ENCODE data around the gene NPAS3. TPM values are rescaled to one million over a fixed set of nuclear protein-coding genes. Genes with fewer than 3 reads are reported as not detected.

NPAS3 gene
- total and polyA plus RNA-seq, 10 donors: 0.13 to 9.5 (median 2.9) TPM

GRCh38 chr14:33471776-33472175 is 533.1 kb downstream of the NPAS3 start:
- H3K27ac ChIP-seq: no peak overlapping the region
- no peaks in the 10 kb centered on the region for H3K9me3 ChIP-seq
- H3K4me3 ChIP-seq: no peak overlapping the region
- H3K36me3 ChIP-seq: no peaks in the 10 kb centered on the region
- H3K27me3 ChIP-seq (replicated peaks in 1 of 7): no peaks in the 10 kb centered on the region
- no peak for TF ChIP-seq CTCF (IDR thresholded peaks at IDR 0.05 in 8 of 11, conservative IDR thresholded peaks at IDR 0.05 in 3 of 11)
- TF ChIP-seq POLR2A (IDR thresholded peaks at IDR 0.05): no peak
- TF ChIP-seq POLR2AphosphoS5 (IDR thresholded peaks at IDR 0.05): no peak
- WGBS, 5 donors: 91 to 99% (median 95%) methylated on average over 6 of the region's 6 CpGs
- intact Hi-C loops (cut with DNase I; ENCODE audit: low total_unique reads): no loop called here
- no peak for DNase-seq
- H3K4me1 ChIP-seq: no peaks in the 10 kb centered on the region

- H3K27me3 ChIP-seq (replicated peaks in 1 of 7): no peaks in the 10 kb centered on the region
- H3K4me3 ChIP-seq: no peak overlapping the region
- TF ChIP-seq POLR2AphosphoS5 (IDR thresholded peaks at IDR 0.05): no peak
- peak in 5 of 11 experiments; percentile 8 to 20 (median 17) for TF ChIP-seq CTCF (IDR thresholded peaks at IDR 0.05 in 8 of 11, conservative IDR thresholded peaks at IDR 0.05 in 3 of 11)
- intact Hi-C loops (cut with DNase I; ENCODE audit: low total_unique reads): no loop called here
- DNase-seq: no peak
- H3K27ac ChIP-seq: no peak overlapping the region
- WGBS, 5 donors: 43 to 55% (median 47%) methylated on average over 4 of the region's 4 CpGs
- no peaks in the 10 kb centered on the region for H3K36me3 ChIP-seq
- no peaks in the 10 kb centered on the region for H3K9me3 ChIP-seq
- H3K4me1 ChIP-seq: no peaks in the 10 kb centered on the region
Measured at GRCh38 chr14:33475623-33476022, 536.9 kb downstream of the NPAS3 start.

- WGBS, 5 donors: 74 to 88% (median 81%) methylated on average over 3 of the region's 3 CpGs
- no peak for DNase-seq
- no peaks in the 10 kb centered on the region for H3K36me3 ChIP-seq
- intact Hi-C loops (cut with DNase I; ENCODE audit: low total_unique reads): no loop called here
- no peaks in the 10 kb centered on the region for H3K27me3 ChIP-seq (replicated peaks in 1 of 7)
- no peaks in the 10 kb centered on the region for H3K4me1 ChIP-seq
- TF ChIP-seq POLR2A (IDR thresholded peaks at IDR 0.05) (no peak), CTCF (IDR thresholded peaks at IDR 0.05 in 8 of 11, conservative IDR thresholded peaks at IDR 0.05 in 3 of 11) (no peak), POLR2AphosphoS5 (IDR thresholded peaks at IDR 0.05) (no peak)
- H3K4me3 ChIP-seq: no peak overlapping the region
- H3K9me3 ChIP-seq: no peaks in the 10 kb centered on the region
- H3K27ac ChIP-seq: no peak overlapping the region
Measured at GRCh38 chr14:33477797-33478196, 539.1 kb downstream of the NPAS3 start.

GRCh38 chr14:33480071-33480886 is 541.6 kb downstream of the NPAS3 start:
- Histone ChIP-seq H3K27me3 (replicated peaks in 1 of 7) (no peaks in the 10 kb centered on the region), H3K4me3 (no peak overlapping the region), H3K27ac (no peak overlapping the region), H3K36me3 (no peaks in the 10 kb centered on the region), H3K9me3 (no peaks in the 10 kb centered on the region), H3K4me1 (peaks cover 0 to 7% (median 0%) of the 10 kb centered on the region in 6 donors)
- 86 to 94% (median 87%) methylated on average over 9 of the region's 9 CpGs for WGBS, 5 donors
- DNase-seq: no peak
- TF ChIP-seq CTCF (IDR thresholded peaks at IDR 0.05 in 8 of 11, conservative IDR thresholded peaks at IDR 0.05 in 3 of 11) (no peak), POLR2AphosphoS5 (IDR thresholded peaks at IDR 0.05) (no peak), POLR2A (IDR thresholded peaks at IDR 0.05) (no peak)
- intact Hi-C loops (cut with DNase I; ENCODE audit: low total_unique reads): no loop called here
